GM19238 (cell line): ENCODE results near the gene RANBP1.

Experiments used
- DNase-seq: peaks from one replicate; pipeline ENCODE4 v3.0.0; 2011; ENCODE audit warnings: low spot score; ENCODE audit not compliant: insufficient read length

The RANBP1 gene

DNA sequence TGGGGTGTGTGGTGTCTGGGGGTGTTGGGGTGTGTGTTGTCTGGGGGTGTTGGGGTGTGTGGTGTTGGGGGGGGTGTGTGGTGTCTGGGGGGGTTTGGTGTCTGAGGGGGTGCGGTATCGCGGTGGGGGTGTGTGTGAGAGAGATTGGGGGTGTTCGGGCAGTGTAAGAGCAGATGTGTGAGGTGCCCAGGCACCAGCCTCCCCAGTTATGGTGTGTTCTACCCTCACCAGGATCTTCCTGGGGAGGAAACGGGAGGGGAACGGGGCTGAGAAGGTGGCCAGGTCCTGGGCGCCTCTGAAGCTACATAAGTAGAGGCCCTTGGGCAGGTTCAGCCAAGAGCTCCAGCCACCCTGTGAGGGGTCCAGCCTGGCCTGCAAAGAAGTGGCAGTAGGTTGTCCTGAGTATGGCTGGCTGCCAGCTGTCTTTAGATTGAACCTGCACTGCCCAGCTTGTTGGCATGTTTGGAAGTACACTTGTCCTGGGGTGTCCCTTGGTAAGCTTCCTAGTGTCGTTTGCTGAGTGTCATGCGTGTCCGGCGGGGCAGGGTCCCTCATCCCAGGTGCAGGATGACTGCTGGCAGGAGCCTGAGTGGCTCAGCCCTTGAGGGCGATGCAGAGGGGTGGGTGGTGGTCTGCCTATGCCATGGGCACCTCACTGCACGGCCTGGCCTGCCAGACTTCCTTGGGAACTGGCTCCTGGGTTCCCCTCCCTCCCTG is 7.6 kb downstream of the RANBP1 start:
- no peak for DNase-seq

DNA sequence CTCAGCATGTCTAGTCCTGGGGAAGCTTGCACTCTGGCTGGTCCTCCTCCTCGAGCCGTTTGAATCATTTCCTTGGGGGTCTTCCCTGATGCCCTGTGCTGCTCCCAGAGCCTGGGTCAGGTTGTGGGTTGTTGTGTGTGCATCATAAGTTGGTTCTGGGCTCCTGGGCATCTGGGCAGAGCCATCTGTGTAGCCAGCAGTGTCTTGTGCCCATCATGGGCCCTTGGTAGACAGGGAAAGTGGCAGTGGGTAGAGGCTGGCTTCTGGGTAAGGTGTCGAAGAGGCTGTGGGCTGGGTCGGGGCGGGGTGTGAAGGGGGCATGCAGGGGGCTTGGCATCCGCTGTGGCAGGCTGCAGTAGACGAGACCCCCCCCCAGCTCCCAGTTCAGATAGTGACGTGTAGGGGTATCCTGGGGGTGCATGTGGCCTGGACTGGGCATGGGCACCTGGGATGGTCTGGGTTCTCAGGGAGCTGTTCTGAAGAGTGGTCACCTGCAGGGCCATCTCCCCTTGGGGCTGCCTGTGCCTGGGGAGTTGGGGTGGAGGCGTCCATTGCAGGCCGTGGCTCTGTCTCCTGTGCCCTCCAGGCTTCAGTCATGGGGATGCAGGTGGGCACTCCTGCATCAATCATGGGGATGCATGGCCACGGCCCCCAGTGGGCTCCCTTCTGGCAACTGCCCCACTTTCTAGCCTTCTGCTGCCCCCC is 8.3 kb downstream of the RANBP1 start:
- no peak for DNase-seq

DNA sequence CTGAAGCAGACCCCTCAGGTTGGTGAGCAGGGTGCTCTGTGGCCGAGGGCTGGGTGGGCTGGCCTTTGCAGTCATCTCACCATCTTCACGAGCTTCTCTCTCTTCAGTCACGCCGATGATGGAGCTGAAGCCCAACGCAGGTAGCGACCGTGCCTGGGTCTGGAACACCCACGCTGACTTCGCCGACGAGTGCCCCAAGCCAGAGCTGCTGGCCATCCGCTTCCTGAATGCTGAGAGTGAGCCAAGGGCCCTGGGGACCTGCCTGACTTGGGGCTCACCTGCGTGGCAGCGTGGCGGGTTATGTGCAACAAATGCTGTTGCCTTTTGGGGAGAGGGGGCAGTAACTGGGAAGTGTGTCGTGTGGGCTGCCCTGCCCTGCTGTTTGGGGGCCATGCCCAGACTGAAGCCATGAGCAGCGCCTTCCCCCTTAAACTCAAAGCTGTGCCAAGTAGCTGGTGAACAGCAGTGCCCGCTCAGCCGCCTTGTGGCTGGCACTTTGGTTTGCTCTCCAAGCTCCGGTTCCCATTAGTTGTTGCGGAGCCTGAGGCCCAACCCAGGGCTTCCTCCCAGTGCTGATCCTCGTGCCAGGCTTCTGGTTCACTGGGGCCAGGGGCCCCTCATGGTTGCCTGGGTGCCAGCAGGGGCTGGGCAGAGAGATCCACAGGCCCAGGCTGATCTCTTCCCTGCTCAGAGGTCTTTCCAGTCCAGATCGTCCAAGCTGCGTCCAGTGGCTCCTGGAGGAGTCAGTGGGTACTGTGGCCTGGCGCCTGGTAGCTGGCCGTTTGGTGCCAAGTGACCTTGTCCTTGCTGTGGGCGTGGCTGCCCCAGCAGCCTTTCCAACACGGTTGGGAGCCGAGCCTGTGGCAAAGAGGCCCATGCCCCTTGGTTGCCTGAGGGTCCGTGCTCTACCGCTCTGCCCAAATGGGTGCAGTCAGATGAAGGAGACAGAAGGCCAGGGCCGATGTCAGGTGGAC is 9.6 kb downstream of the RANBP1 start:
- no peak for DNase-seq

DNA sequence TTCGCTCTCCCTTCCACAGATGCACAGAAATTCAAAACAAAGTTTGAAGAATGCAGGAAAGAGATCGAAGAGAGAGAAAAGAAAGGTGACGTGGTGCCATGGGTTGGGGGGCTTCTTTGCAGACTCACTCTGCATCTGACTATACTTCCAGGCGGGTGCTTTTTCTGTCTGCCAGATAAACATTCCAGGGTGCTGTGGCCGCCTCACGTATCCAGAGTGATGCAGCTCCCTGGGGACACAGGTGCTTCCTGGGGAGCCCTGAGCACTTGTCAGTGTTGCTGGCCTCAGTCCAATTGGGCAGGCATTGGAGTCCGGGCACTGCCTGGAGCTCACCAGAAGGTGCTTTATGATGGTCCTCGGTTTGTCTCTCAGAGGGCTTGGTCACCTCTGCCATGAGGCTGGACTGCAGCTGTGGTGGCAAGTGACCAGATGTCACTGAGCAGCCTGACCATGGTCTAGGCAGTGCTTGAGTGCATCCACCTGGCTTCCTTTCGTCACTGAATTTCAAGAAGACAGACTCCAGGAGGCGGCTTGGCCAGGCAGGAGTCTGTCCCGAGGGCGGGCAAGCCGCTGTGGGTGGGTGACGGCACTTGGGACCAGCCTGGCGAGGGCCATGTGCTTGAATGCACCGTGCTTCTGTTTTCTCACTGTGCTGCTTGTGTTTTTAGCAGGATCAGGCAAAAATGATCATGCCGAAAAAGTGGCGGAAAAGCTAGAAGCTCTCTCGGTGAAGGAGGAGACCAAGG is 10.6 kb downstream of the RANBP1 start:
- no peak for DNase-seq

DNA sequence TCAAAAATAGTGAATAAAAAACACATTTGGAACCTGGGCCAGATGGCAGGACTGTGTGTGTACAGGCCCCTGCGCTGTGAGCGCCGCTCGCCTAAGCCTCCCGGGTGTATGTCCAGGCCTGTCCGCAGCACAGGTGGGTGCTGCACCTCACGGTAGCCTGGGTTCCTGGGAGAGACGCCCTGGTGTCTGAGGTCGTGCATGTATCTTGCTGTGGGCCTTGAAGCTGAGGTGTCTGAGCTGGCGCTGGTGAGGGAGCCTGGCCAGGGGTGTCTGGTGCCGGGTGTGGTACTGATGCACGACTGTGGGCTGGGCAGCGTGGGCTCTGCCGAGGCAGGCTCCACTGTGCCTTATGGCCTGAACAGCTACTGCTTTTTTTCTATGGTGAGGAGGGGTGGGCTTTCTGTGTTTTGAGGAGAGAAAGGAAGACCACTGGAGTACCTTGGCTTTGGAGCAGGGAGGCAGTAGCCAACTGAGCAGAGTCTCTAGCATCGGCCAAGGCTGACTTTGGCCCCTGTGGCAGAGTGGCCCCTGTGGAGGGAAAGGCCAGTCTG is 11.5 kb downstream of the RANBP1 start:
- DNase-seq: no peak

DNA sequence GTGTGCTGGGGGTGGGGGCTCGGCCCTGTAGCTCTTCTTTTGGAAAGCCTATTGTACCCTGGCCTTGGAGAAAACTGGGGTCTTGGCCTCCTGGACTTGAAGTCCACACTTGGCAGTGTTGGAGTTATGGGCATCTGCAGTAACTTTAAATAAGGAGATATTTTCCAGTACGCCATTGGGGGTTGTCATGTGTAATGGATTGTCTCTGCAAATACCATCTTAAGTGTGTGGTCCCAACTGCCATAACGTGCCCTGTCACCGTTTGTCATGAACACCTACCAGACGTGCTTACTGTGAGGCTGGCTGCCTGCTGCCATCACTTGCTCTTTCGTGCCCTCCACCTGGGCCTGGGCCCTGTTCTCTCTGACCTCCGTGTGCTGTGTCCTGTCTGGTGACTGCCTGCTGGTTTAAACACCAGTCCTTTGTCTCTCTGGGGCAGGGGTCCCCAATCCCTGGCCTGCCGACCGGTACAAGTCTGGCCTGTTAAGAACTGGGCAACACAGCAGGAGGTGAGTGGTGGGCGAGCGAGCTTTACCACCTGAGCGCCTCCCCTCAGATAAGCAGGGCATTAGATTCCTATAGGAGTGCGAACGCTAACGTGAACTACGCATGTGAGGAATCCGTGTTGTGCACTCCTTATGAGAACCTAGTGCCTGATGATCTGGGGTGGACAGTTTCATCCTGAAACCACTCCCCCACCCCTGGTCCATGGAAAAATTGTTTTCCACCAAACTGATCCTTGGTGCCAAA is 12.1 kb downstream of the RANBP1 start:
- no peak for DNase-seq

DNA sequence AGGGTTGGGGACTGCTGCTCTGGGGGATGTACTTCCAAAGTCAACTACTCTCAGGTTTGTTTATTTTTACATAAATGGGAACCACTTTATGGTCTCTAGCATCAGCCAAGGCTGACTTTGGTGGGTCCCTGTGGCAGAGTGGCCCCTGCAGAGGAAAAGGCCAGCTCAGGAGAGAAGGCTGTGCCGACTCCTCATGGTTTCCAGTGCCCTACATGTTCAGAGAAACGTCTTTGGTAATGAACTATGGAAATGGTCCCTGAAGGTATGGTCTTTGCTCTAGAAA is 12.7 kb downstream of the RANBP1 start:
- no peak for DNase-seq

DNA sequence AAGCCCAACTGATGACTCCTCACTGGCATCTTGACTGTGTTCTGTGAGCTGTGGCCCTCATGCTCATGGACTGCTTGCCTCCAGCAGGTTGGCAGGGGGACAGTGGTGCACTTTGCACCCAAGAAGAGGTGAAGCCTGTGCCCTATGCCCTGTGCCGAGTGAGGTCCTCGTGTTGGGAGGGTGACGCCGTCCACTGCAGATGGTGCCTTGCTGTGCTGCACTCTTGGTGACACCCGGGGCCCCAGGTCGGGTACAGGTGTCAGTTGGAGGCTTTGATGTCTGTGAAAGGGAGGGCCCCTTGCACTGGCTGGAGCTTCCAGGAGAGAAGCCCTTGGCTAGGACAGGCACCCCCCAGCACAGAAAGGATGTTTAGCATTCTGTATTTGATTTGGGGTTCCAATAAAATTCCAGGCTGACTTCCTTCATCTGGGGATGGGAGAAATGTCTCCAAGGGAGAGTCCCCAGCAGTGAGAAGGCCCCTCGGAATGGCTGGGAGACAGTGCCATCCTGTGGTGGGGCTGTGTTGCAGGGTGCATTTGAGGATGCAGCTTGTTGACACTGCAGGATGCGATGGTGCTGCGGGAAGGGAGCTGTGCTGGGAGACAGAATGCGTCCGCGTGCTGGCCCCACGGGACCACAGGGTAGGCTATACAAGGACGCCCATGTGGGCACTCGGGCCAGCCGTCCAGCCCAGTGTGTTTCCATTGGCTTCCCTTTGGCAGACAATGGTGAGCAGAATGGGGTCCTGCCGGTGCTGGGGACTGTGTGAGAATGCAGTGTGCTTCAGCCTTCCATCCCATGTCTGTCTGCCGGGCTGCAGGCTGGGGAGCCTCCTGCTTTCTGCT is 13.2 kb downstream of the RANBP1 start:
- no peak for DNase-seq

DNA sequence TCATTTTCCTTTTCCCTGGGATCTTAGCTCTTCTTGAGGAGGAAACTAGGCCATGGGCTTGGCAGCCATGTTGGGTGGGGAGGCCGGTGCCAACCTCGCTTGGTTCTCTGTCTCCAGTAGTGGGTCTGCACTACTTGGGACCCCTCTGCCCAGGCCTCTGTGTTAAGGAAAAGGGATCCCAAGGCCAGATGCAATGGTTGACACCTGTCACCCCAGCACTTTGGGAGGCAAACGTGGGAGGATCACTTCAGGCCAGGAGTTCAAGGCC is 13.8 kb downstream of the RANBP1 start:
- DNase-seq: no peak

DNA sequence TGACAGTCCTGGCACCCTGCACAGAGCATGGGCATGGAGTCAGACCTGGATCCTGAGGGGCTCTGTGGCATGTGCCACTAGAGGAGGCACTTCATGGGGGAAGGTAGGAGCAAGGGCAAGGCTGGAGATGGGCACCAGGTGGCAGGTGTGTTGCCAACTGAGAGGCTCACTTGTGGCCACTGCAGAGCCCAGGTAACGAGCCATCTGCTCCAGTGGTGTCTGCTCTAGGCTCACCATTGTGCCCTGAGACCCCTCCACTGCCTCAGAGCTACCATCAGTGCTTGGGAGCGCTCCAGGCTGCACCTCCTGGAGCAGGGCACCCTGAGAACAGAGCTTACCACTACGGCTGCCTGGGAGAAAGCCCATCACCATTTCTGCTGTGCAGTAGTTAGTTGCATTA is 14.4 kb downstream of the RANBP1 start:
- no peak for DNase-seq

DNA sequence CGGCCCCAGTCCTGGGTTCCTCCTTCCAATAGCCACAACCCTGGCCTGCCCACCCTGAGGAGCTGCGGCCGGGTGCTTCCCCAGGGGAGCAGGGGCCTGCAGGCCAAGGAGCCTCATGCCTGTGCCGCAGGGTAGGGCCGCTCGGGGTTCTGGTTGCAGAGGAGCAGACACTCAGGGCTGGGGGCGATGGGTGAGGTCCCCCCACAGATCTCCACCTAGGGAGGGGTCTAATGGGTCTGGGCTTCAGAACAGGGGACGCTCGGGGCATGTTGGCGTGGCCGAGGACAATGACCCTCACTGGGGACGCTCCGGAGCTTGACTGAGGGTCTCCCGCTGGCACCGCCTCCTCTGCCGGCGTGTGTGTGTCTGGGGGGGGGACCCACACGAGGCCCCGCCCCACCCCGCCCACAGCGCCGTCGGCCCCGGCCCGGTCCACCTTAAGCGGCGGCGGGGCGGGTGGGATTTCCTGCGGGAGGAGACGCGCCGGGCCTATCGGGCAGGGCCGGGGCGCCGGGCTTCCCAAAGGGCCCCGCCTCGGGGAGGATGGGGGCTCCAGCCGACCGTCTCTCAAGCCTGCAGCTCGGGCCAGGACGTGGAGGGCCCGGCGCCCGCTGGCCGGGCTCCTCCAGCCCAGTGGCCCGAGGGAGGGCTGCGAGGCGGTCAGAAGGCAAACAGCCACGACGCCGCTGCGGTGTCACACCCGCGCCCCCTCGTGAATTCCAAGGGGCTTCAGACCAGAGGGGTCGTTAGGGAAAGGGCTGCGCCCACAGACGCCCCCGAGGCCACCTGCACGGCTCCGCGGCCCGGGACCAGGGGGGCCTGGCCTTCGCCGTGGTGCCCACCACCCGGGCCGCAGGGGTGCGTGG is 15.1 kb downstream of the RANBP1 start:
- peak; percentile 88 for DNase-seq

DNA sequence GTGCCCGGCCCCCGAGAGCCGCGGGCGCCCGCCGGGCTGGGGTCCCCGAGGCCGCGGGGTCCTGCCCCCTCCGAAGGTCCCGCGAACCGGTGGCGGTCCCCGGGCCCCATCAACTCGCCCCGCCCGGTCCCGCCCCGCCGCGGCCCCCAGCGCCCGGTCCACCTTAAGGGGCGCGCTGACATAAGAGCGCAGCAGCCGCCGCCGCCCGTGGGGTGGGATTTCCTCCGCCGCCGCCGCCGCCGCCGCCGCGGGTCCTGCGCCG is 15.6 kb downstream of the RANBP1 start, which contains the start of gene ZDHHC8:
Gene ZDHHC8 (plus strand): TSS at position 208 of the 262 bp plus-strand sequence. CDS start 144 bp downstream, outside the sequence.
- DNase-seq: peak; percentile 73

DNA sequence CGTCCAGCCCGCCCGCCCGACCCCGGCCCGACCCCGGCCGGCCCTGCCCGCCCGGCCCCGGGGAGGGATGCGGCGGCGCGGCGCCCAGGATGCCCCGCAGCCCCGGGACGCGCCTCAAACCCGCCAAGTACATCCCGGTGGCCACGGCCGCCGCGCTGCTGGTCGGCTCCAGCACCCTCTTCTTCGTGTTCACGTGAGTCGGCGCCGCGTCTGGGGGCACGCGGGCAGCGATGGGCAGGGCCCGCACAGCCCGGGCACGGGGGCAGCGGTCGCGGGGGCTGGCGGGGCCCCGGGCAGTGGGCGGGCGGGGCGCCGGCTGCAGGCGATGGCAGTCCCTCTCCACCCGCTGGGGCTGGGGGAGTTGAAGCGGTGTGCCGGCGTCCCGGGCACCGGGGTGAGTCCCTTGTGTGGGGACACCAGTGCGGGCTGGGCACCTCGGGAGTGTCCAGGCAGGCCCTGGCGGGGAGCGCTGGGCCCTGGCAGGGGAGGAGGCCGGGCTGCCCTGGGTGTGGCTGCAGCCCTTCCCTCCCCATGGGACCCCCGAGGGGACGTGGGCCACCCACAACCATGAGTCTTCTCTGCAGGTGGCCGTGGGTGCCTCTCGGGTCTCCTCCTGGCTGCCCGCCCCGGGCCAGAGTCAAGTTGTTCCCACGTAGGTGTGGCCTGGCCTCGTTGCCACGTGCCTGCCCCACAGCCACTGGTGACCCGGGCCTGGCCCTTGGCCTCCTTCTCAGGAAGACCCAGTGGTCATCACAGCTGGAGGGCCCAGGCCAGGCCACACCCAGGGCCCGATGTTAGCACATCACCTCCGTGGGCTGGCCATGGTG is 16.2 kb downstream of the RANBP1 start:
- DNase-seq: peak; percentile 38

DNA sequence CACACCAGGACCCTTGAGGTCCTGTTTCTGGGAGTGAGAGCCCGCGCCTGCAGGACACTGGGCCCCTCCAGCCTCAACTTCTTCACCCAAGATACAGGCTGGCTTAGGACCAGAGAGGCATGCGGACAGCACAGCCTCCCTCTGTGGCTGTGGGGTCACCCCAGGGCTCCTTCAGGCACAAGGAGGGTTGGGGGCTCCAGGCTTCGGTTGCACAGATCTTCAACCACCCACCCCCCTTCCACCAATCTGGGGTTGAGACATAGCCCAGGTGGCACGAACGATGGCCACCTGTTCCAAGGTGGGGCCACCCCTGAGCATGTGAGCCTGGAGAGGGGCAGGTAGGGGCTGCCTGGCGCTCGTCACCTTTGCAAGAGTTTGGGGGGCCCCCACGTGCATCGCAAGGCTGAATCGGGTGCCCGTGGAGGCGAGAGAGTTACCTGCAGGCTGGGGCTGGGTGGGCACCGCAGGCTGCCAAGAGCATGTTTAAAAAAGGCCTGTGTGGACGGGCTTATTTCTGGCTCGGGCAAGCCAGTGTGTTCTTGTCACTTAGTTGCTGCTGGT is 16.9 kb downstream of the RANBP1 start:
- no peak for DNase-seq

DNA sequence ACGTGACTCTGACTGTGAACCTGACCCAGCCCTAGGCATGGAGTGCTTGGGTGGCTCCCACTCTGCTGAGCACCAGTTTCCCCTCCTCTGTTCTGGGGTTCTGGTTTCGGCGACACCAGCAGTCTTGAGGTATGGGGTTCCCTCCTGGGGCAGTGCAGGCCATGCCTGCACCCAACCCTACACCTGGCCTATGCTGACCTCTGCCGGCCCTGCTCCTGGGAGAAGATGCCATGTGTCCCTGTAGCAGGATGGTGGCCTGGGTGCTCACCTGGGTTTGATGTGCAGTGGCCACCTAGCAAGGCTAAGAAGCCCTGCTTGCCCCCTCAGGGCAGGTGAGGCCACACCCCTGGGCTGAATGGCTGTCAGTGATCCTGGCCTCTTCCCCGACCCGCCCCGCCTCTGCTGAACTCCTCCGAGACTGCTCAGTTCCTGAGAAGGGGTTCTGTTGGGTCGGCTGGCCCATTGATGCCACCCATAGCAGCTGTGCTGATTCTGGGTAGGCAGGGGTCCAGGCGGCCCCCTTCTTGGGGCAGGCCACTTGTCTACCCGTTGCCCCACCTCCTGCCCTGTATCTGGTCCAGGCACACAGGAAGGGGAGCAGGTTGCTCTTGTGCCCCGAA is 18.1 kb downstream of the RANBP1 start:
- DNase-seq: no peak

DNA sequence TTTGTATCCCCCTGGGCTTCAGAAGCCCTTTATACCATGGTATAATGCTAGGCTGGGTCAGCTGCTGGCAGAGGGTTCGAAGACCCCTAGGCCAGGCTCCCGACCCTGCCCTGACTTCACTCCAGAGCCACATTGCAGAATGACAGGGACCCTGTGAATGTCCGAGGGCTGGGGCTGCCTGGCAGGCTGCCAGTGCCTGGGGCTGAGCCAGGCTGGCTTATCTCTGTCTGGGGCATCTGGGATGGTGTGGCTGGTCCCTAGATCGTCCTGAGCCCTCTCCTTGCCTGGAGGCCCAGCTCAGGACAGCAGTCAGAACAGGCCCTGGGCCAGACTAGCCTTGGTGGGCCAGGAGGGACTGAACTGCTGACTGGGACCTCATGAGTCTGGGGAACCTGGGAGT is 19.4 kb downstream of the RANBP1 start:
- no peak for DNase-seq
